ENCODE data around the gene TUBA3C.

- TF ChIP-seq, protein P1, sequence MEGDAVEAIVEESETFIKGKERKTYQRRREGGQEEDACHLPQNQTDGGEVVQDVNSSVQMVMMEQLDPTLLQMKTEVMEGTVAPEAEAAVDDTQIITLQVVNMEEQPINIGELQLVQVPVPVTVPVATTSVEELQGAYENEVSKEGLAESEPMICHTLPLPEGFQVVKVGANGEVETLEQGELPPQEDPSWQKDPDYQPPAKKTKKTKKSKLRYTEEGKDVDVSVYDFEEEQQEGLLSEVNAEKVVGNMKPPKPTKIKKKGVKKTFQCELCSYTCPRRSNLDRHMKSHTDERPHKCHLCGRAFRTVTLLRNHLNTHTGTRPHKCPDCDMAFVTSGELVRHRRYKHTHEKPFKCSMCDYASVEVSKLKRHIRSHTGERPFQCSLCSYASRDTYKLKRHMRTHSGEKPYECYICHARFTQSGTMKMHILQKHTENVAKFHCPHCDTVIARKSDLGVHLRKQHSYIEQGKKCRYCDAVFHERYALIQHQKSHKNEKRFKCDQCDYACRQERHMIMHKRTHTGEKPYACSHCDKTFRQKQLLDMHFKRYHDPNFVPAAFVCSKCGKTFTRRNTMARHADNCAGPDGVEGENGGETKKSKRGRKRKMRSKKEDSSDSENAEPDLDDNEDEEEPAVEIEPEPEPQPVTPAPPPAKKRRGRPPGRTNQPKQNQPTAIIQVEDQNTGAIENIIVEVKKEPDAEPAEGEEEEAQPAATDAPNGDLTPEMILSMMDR (conservative IDR thresholded peaks at IDR 0.05; ENCODE audit: low read length), result no peak
- TF ChIP-seq EZH2phosphoT487 (IDR thresholded peaks at IDR 0.05; ENCODE audit: borderline replicate concordance), result no peak
These were observed 503 bp downstream of the TUBA3C start for GRCh38 chr13:19181021-19181620.

Measured in Loucy (cell line).